Esophagus muscularis mucosa (tissue), 4 donors: ENCODE results near the gene MAFB. TPM values are rescaled to one million over a fixed set of nuclear protein-coding genes. Genes with fewer than 3 reads are reported as not detected.

Experiments used
- DNase-seq: peaks from one replicate; pipeline ENCODE4 v3.0.0-alpha.2; 2017; ENCODE audit errors: extremely low spot score
- H3K27ac ChIP-seq, 4 donors: fragments of 200-600 bp; sonication (generic); replicated peaks in 1 of 4; 1 replicate in 3 of 4; 2 replicates in 1 of 4; pipeline ENCODE4 v1.5.1; 2016 to 2019; ENCODE audit warnings: mild to moderate bottlenecking in 1 of 4
- H3K27me3 ChIP-seq, 4 donors: fragments of 200-600 bp; sonication (generic); one replicate each; pipeline versions ENCODE4 v1.5.1 to v1.6.0; 2016 to 2019
- H3K36me3 ChIP-seq, 4 donors: fragments of 200-600 bp; sonication (generic); one replicate each; pipeline ENCODE4 v1.5.1; 2016 to 2019
- H3K4me1 ChIP-seq, 4 donors: fragments of 200-600 bp; sonication (generic); one replicate each; pipeline ENCODE4 v1.5.1; 2016 to 2019
- H3K4me3 ChIP-seq, 4 donors: fragments of 200-600 bp; sonication (generic); 1 replicate in 2 of 4; 2 replicates in 2 of 4; pipeline ENCODE4 v1.5.1; 2016 to 2019; ENCODE audit warnings: mild to moderate bottlenecking in 4 of 4, moderate library complexity in 1 of 4
- H3K9me3 ChIP-seq, 4 donors: fragments of 200-600 bp; sonication (generic); 1 replicate in 3 of 4; 2 replicates in 1 of 4; pipeline ENCODE4 v1.5.1; 2016 to 2019
- EP300 ChIP-seq: sonication (generic); formaldehyde crosslinking; IDR thresholded peaks from one replicate; pipeline ENCODE4 v1.6.1; 2017; ENCODE audit warnings: antibody characterized with exemption
- POLR2A ChIP-seq: fragments of 450-650 bp; IDR thresholded peaks from one replicate; pipeline ENCODE4 v1.6.1; 2017; ENCODE audit warnings: antibody characterized with exemption, moderate library complexity, mild to moderate bottlenecking, low read depth
- POLR2AphosphoS5 ChIP-seq, 2 donors: sonication (generic); formaldehyde crosslinking; IDR thresholded peaks; one replicate each; pipeline ENCODE4 v1.6.1; 2017; ENCODE audit warnings: antibody characterized with exemption in 2 of 2
- WGBS: methylation state at CpG from one replicate; pipeline ENCODE4 v1.1.5; 2018; 5-methylcytosine and 5-hydroxymethylcytosine counted together
- intact Hi-C: fragments of 100-400 bp; cut with DNase I; formaldehyde crosslinking; loops from one replicate; pipeline ENCODE4 v1.15.1; 2023
- total RNA-seq, 4 donors: library from RNA; depleted of rRNA; stranded (reverse); fragments of >200 nt; gene quantifications; one replicate each; pipeline versions ENCODE4 v1.1.0 to v1.2.1, GENCODE V29; 2016
- TF ChIP-seq, protein P1 (sequence below), 3 experiments: fragments of 200-600 bp in 2 of 3; fragments of 450-650 bp in 1 of 3; sonication (generic) in 2 of 3; IDR thresholded peaks; one replicate each; pipeline ENCODE4 v1.5.1; 2017 to 2019; ENCODE audit warnings: antibody characterized with exemption in 3 of 3, mild to moderate bottlenecking in 2 of 3, moderate library complexity in 1 of 3

MAFB gene
- total RNA-seq, 4 donors from 2014 or later: 34.6 to 77.5 (median 37.3) TPM

- Histone ChIP-seq H3K4me1 (peaks cover 0 to 9% (median 2%) of the 10 kb centered on the region in 4 donors), H3K9me3 (no peaks in the 10 kb centered on the region), H3K4me3 (no peak overlapping the region), H3K36me3 (no peaks in the 10 kb centered on the region), H3K27ac (no peak overlapping the region), H3K27me3 (peaks cover 0 to 22% (median 0%) of the 10 kb centered on the region in 4 donors)
- WGBS: 15% methylated on average over 8 of the region's 8 CpGs
- intact Hi-C loops: no loop called here
- no peak for DNase-seq
- TF ChIP-seq, protein P1, sequence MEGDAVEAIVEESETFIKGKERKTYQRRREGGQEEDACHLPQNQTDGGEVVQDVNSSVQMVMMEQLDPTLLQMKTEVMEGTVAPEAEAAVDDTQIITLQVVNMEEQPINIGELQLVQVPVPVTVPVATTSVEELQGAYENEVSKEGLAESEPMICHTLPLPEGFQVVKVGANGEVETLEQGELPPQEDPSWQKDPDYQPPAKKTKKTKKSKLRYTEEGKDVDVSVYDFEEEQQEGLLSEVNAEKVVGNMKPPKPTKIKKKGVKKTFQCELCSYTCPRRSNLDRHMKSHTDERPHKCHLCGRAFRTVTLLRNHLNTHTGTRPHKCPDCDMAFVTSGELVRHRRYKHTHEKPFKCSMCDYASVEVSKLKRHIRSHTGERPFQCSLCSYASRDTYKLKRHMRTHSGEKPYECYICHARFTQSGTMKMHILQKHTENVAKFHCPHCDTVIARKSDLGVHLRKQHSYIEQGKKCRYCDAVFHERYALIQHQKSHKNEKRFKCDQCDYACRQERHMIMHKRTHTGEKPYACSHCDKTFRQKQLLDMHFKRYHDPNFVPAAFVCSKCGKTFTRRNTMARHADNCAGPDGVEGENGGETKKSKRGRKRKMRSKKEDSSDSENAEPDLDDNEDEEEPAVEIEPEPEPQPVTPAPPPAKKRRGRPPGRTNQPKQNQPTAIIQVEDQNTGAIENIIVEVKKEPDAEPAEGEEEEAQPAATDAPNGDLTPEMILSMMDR (IDR thresholded peaks at IDR 0.05): no peak
- TF ChIP-seq POLR2A (no peak), POLR2AphosphoS5 (IDR thresholded peaks at IDR 0.05) (no peak), EP300 (no peak)
Measured at GRCh38 chr20:40646361-40646760, 42.7 kb downstream of the MAFB start.

DNA sequence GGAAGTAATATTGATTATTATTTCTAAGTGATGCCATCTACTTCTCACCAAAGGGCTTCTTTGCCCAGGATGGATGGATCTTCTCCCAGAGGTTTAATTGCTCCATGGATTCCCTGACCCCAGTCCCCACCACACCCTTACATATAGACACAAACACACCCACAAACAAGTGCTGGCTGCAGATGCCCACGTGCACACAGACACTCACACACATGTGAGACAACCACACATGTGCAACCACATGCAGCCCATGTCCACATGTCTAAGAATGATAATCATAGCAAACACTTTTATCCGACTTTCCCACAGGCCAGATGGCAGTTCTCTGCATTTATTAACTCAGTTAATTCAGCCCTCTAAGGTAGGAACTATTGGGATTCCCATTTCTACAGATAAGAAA lies 44.2 kb downstream of the MAFB start:
- Histone ChIP-seq H3K4me1 (peaks cover 0 to 9% (median 0%) of the 10 kb centered on the region in 4 donors), H3K4me3 (no peak overlapping the region), H3K27me3 (peaks cover 0 to 22% (median 0%) of the 10 kb centered on the region in 4 donors), H3K36me3 (no peaks in the 10 kb centered on the region), H3K27ac (no peak overlapping the region), H3K9me3 (no peaks in the 10 kb centered on the region)
- no peak for TF ChIP-seq EP300
- no peak for TF ChIP-seq POLR2A
- TF ChIP-seq, protein P1 (IDR thresholded peaks at IDR 0.05): no peak
- no peak for TF ChIP-seq POLR2AphosphoS5 (IDR thresholded peaks at IDR 0.05)
- WGBS: 100% methylated on average over 1 of the region's 2 CpGs
- intact Hi-C loops: no loop called here
- DNase-seq: no peak

DNA sequence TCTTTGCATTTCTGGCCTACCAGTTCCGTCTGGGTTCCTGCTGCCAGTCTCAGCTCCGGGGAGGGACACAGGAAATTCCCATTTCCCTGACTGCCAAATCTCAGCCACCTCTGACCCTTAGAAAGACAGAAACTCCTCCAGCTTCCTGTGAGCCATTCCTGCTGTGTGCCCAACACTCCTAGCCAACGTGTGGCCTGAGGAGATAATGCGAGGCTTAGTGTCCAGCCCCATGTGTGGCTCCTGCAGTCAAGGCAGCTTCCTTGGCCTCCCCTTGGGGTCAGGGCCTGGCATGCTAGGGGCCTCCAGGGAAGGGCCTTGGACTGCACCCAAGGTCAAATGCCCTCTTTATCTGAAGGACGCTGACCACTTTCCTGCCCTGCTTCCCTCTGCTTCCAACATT lies 45.1 kb downstream of the MAFB start:
- H3K27me3 ChIP-seq: peaks cover 0 to 22% (median 0%) of the 10 kb centered on the region in 4 donors
- TF ChIP-seq EP300 (no peak), POLR2A (no peak), POLR2AphosphoS5 (IDR thresholded peaks at IDR 0.05) (no peak)
- TF ChIP-seq, protein P1 (IDR thresholded peaks at IDR 0.05): no peak
- no peaks in the 10 kb centered on the region for H3K9me3 ChIP-seq
- WGBS: 61% methylated on average over 5 of the region's 5 CpGs
- H3K36me3 ChIP-seq: no peaks in the 10 kb centered on the region
- peaks cover 0 to 9% (median 0%) of the 10 kb centered on the region in 4 donors for H3K4me1 ChIP-seq
- no peak for DNase-seq
- no peak overlapping the region for H3K27ac ChIP-seq
- no peak overlapping the region for H3K4me3 ChIP-seq
- intact Hi-C loops: no loop called here

- Histone ChIP-seq H3K36me3 (no peaks in the 10 kb centered on the region), H3K4me3 (no peak overlapping the region), H3K27me3 (peaks cover 0 to 12% (median 0%) of the 10 kb centered on the region in 4 donors), H3K4me1 (peaks cover 0 to 9% (median 0%) of the 10 kb centered on the region in 4 donors), H3K9me3 (no peaks in the 10 kb centered on the region), H3K27ac (no peak overlapping the region)
- TF ChIP-seq, protein P1 (IDR thresholded peaks at IDR 0.05): no peak
- TF ChIP-seq EP300 (no peak), POLR2AphosphoS5 (IDR thresholded peaks at IDR 0.05) (no peak), POLR2A (no peak)
- intact Hi-C loops: no loop called here
- no peak for DNase-seq
- WGBS: 76% methylated on average over 4 of the region's 4 CpGs
Measured at GRCh38 chr20:40641809-40642208, 47.2 kb downstream of the MAFB start.

DNA sequence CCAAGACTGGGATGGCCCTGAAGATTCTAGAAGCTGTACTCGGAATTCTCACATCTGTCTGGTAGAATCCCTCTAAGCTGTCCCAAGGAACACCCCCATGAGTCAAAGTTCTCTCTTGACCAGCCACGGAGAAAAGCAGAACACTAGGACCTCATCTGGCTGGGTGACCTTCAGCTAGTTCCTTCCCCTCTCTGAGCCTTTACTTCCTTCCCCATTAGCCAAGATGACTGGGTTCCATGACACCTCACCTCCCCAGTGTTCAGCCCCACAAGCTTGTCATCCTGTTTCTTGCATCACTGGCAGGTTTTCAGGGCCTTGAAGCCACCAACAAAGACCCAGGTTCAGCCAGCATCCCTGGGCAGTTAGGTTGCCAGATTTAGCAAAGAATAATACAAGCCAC lies 47.8 kb downstream of the MAFB start:
- TF ChIP-seq, protein P1 (IDR thresholded peaks at IDR 0.05): no peak
- H3K4me3 ChIP-seq: no peak overlapping the region
- H3K27ac ChIP-seq: no peak overlapping the region
- peaks cover 0 to 6% (median 0%) of the 10 kb centered on the region in 4 donors for H3K27me3 ChIP-seq
- H3K36me3 ChIP-seq: no peaks in the 10 kb centered on the region
- WGBS: 76% methylated on average over 2 of the region's 2 CpGs
- DNase-seq: no peak
- intact Hi-C loops: no loop called here
- peaks cover 0 to 3% (median 0%) of the 10 kb centered on the region in 4 donors for H3K4me1 ChIP-seq
- no peaks in the 10 kb centered on the region for H3K9me3 ChIP-seq
